Small intestine (tissue), 7 donors: ENCODE measurements around the gene KIAA0753. TPM values are rescaled to one million over a fixed set of nuclear protein-coding genes. Genes with fewer than 3 reads are reported as not detected.
"Not testable (repeated sequence)": the region's sequence is repeated elsewhere in the genome, so short reads cannot be mapped to it uniquely, and the experiment has no call there.

Experiments used
- DNase-seq, 2 donors: peaks; one replicate each; pipeline versions ENCODE4 v3.0.0 to v3.0.0-alpha.2; 2013
- FAIRE-seq: peaks from 2 replicates; lab custom pipeline; 2012; peaks lifted over from hg19 to GRCh38; lab: Jason Lieb, UNC
- H3K27ac ChIP-seq, 3 donors: one replicate each; pipeline ENCODE4 v1.5.1; 2013; ENCODE audit warnings: low read length in 2 of 3, mild to moderate bottlenecking in 2 of 3, control low read depth in 1 of 3, inconsistent platforms in 1 of 3, low read depth in 1 of 3, moderate library complexity in 1 of 3
- H3K27me3 ChIP-seq, 3 donors: one replicate each; pipeline ENCODE4 v1.6.1; 2013; ENCODE audit warnings: low read length in 3 of 3, inconsistent platforms in 1 of 3; ENCODE audit not compliant: control insufficient read depth in 3 of 3, insufficient read depth in 3 of 3
- H3K36me3 ChIP-seq, 3 donors: one replicate each; pipeline ENCODE4 v1.6.1; 2013; ENCODE audit warnings: low read length in 3 of 3, inconsistent platforms in 1 of 3, low read depth in 1 of 3, mild to moderate bottlenecking in 1 of 3, moderate library complexity in 1 of 3; ENCODE audit not compliant: control insufficient read depth in 3 of 3, insufficient read depth in 2 of 3
- H3K4me1 ChIP-seq, 3 donors: one replicate each; pipeline ENCODE4 v1.6.1; 2013; ENCODE audit warnings: low read length in 2 of 3, inconsistent platforms in 1 of 3, low read depth in 1 of 3, mild to moderate bottlenecking in 1 of 3, moderate library complexity in 1 of 3; ENCODE audit not compliant: control insufficient read depth in 3 of 3, insufficient read depth in 2 of 3
- H3K4me3 ChIP-seq, 3 donors: one replicate each; pipeline ENCODE4 v1.5.1; 2013; ENCODE audit warnings: low read length in 3 of 3, control low read depth in 1 of 3, inconsistent platforms in 1 of 3, low read depth in 1 of 3, mild to moderate bottlenecking in 1 of 3, moderate library complexity in 1 of 3
- H3K9me3 ChIP-seq, 2 donors: one replicate each; pipeline ENCODE4 v1.6.1; 2013; ENCODE audit warnings: low read depth in 1 of 2, low read length in 1 of 2; ENCODE audit not compliant: control insufficient read depth in 2 of 2, insufficient read depth in 1 of 2
- WGBS, 3 donors: extraction: QIAGEN DNeasy Blood & Tissue Kit; methylation state at CpG; one replicate each; pipeline ENCODE4 v1.1.7; 2013; 5-methylcytosine and 5-hydroxymethylcytosine counted together
- polyA plus RNA-seq, 4 donors: library from polyadenylated mRNA; stranded (reverse) in 3 of 4; unstranded in 1 of 4; fragments of 200-250 nt in 3 of 4; fragments of 120-200 nt in 1 of 4; gene quantifications; one replicate each; pipeline versions ENCODE4 v1.2.1 to v1.2.3, GENCODE V29; 2013
- donor health status: healthy with polysubstance abuse.
- donor health status: control.
- donor health status: control.
- donor health status: Bipolar disorder and iron deficiency.
- donor health status: healthy.

KIAA0753 gene
- polyA plus RNA-seq, 4 donors, result 3.2 to 14.1 (median 5.8) TPM

GRCh38 chr17:6593371-6593770 is 47.1 kb downstream of the KIAA0753 start:
- not testable (repeated sequence) for DNase-seq, H3K9me3 ChIP-seq, FAIRE-seq, H3K4me1 ChIP-seq, H3K27me3 ChIP-seq, H3K4me3 ChIP-seq, H3K27ac ChIP-seq
- peaks cover 8 to 32% (median 24%) of the 10 kb centered on the region in 3 donors for H3K36me3 ChIP-seq
- 96 to 98% (median 97%) methylated on average over 14 of the region's 14 CpGs for WGBS, 3 donors

DNA sequence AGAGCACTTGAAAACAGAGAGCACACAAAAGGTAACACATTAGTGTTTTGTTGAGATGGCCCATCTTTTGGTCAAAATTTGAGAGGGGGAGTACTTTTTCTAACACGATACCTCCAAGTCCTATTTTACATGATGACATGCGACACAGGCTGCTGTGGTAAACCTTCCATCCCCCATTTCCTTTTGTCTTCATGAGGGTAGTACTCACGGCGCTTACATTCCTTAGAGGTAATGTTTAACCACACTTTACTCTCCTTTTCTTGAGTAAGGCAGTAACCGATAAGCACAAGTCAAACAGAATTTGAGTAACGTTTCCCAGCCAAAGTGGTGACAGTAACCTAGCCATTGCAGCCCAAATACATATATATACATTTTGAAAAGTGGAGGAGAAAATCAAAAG is 48.3 kb downstream of the KIAA0753 start:
- FAIRE-seq (no peak), DNase-seq (peak; percentile 40 to 70)
- 17 to 65% (median 35%) methylated on average over 6 of the region's 6 CpGs for WGBS, 3 donors
- Histone ChIP-seq H3K4me1 (peaks cover 0 to 4% (median 0%) of the 10 kb centered on the region in 3 donors), H3K36me3 (peaks cover 8 to 34% (median 27%) of the 10 kb centered on the region in 3 donors), H3K4me3 (no peak overlapping the region), H3K27me3 (no peaks in the 10 kb centered on the region), H3K9me3 (no peaks in the 10 kb centered on the region), H3K27ac (no peak overlapping the region)

GRCh38 chr17:6591599-6592158 is 48.8 kb downstream of the KIAA0753 start:
- FAIRE-seq (no peak), DNase-seq (no peak)
- Histone ChIP-seq H3K27ac (no peak overlapping the region), H3K4me3 (no peak overlapping the region), H3K27me3 (no peaks in the 10 kb centered on the region), H3K36me3 (peaks cover 8 to 38% (median 27%) of the 10 kb centered on the region in 3 donors), H3K4me1 (peaks cover 0 to 4% (median 0%) of the 10 kb centered on the region in 3 donors), H3K9me3 (no peaks in the 10 kb centered on the region)
- 76 to 81% (median 81%) methylated on average over 7 of the region's 7 CpGs for WGBS, 3 donors

DNA sequence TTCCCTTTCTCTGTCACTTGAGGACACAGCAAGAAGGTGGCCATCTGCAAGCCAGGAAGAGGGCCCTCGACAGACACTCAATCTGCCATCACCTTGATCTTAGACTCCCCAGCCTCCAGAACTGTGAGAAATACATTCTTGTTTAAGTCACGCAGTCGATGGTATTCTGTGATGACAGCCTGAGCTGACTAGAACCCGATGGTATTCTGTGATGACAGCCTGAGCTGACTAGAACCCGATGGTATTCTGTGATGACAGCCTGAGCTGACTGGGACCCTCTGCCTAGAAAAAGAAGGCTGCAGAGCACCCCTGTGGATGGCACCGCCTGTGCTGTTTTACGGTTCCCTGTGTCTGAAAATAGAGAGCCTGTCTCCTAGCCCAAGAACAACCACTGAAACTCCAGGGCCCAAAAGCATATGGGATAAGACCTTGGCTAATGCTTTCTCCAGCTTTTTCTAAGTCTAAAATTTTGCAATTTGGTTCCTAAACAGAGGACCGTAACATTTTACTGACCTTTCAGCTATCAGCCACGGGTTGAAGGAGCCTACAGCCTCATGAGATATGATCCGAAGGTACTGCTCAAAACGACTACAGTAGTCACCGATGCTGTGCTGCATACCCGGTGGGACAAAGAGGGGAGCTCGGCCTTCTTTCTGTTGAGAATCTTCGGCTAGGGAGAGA is 51.1 kb downstream of the KIAA0753 start:
- Histone ChIP-seq H3K4me1 (peaks cover 0 to 4% (median 0%) of the 10 kb centered on the region in 3 donors), H3K27me3 (no peaks in the 10 kb centered on the region), H3K4me3 (no peak overlapping the region), H3K36me3 (peaks cover 2 to 33% (median 24%) of the 10 kb centered on the region in 3 donors), H3K27ac (no peak overlapping the region), H3K9me3 (peaks cover 0 to 9% of the 10 kb centered on the region in 2 donors)
- DNase-seq (no peak), FAIRE-seq (no peak)
- WGBS, 3 donors, result 94 to 96% (median 96%) methylated on average over 15 of the region's 15 CpGs

- WGBS, 3 donors, result 91 to 95% (median 94%) methylated on average over 5 of the region's 5 CpGs
- H3K27me3 ChIP-seq, result no peaks in the 10 kb centered on the region
- no peak overlapping the region for H3K27ac ChIP-seq
- peaks cover 0 to 11% of the 10 kb centered on the region in 2 donors for H3K9me3 ChIP-seq
- no peak for FAIRE-seq
- DNase-seq, result no peak
- H3K36me3 ChIP-seq, result peaks cover 2 to 29% (median 26%) of the 10 kb centered on the region in 3 donors
- no peak overlapping the region for H3K4me3 ChIP-seq
- peaks cover 0 to 4% (median 0%) of the 10 kb centered on the region in 3 donors for H3K4me1 ChIP-seq
Observed at GRCh38 chr17:6588165-6588564, 52.3 kb downstream of the KIAA0753 start.

- Histone ChIP-seq H3K4me3 (no peak overlapping the region), H3K4me1 (peaks cover 0 to under 1% (median 0%) of the 10 kb centered on the region in 3 donors), H3K36me3 (peaks cover 2 to 28% (median 26%) of the 10 kb centered on the region in 3 donors), H3K27me3 (no peaks in the 10 kb centered on the region), H3K27ac (no peak overlapping the region), H3K9me3 (peaks cover 0 to 11% of the 10 kb centered on the region in 2 donors)
- DNase-seq (no peak), FAIRE-seq (no peak)
- 96% methylated on average over 4 of the region's 4 CpGs for WGBS, 3 donors
Observed at GRCh38 chr17:6587310-6587709, 53.2 kb downstream of the KIAA0753 start.

GRCh38 chr17:6583411-6583810 is 57.1 kb downstream of the KIAA0753 start:
- no peaks in the 10 kb centered on the region for H3K4me1 ChIP-seq
- H3K27me3 ChIP-seq, result no peaks in the 10 kb centered on the region
- no peak for DNase-seq
- H3K27ac ChIP-seq, result no peak overlapping the region
- peaks cover 8 to 29% (median 14%) of the 10 kb centered on the region in 3 donors for H3K36me3 ChIP-seq
- FAIRE-seq, result no peak
- WGBS, 3 donors, result 96 to 98% (median 98%) methylated on average over 4 of the region's 4 CpGs
- H3K9me3 ChIP-seq, result peaks cover 0 to 11% of the 10 kb centered on the region in 2 donors
- H3K4me3 ChIP-seq, result no peak overlapping the region

DNA sequence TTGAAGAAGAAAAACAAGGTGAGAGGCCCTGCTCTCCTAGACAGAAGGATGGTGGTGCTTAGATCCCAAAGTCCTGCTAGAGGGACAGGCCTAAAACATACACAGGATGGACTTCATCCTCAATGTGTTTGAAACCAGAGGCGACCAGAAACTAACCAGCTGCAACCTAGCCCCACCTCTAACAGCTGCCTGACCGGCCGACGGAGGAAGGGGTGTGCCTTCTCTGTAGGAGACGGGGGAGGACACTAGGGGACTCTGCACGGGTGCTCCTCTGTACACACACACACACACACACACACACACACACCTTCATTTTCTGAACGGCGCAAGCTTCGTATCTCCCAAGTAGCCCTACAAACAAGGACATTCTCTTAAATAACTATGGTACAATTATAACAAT is 59.9 kb downstream of the KIAA0753 start:
- no peak overlapping the region for H3K4me3 ChIP-seq
- no peak for FAIRE-seq
- no peaks in the 10 kb centered on the region for H3K27me3 ChIP-seq
- DNase-seq, result peak in 1 of 2 donors; percentile 26
- no peak overlapping the region for H3K27ac ChIP-seq
- no peaks in the 10 kb centered on the region for H3K4me1 ChIP-seq
- peaks cover 6 to 35% (median 7%) of the 10 kb centered on the region in 3 donors for H3K36me3 ChIP-seq
- WGBS, 3 donors, result 83 to 89% (median 84%) methylated on average over 9 of the region's 9 CpGs
- H3K9me3 ChIP-seq, result peaks cover 0 to 7% of the 10 kb centered on the region in 2 donors
